ENCODE data around the gene SUCLA2.
"Not testable (repeated sequence)": the region's sequence is repeated elsewhere in the genome, so short reads cannot be mapped to it uniquely, and the experiment has no call there.

SUCLA2 gene

DNA sequence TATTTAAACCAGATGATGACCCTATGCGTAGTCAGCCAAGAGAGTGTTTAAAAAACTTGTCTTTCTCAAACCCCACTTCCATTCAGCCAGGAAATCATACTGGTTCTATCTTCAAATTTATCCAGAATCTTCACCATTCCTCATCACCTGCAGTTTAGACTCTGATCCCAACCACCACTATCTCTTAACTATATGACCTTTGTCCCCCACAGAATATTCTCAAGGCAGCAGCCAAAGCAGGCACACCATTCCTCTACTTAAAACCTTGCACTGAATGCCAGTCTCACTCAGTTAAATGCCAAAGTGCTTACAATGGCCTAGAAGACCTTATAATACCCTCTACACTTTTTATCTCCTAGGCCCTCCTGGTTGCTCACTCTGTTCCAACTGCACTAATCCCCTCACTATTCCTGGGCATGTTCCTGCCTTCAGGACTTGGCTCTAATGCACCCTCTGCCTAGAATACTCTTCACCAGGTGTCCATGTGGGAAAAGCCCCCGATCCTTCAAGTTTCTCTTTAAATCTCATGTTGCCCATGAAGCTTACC lies 10.1 kb downstream of the SUCLA2 start:
- no peak for DNase-seq

DNA sequence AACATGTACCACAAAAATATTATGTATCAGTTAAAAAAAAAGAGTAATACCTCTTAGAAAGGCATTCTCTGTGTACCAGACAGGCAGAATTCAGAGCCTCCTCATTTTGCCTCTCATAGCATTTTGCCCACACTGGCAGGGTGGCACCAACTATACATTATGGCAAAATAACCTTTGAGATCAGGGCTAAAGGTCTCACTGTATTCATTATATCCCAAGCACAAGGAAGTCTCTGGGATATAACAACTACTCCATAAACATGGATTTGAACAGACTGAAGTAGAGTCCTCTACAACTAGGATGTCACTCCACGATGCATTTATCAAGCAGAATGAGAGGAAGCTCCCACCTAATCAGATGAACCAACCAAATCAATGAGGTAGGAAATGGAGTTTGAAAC lies 10.6 kb downstream of the SUCLA2 start:
- DNase-seq, result no peak

DNA sequence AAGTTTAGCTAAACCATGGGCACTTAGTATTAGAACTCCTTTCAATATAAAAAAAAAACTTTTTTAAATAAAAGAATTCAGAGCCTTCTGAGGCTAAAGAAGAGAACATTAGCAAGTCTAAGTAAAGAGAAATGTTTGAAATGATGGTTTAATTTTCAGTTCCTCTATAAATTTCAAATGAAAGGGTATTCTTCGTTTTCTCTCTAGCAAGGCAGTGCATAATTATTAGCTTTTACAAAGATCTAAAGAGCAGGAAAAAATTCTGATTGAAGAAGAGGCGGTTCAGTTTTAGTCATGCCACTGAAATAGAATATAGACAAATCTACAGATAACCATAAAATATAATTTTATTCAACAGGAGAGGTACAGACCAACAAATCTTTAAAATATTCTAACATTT lies 18.0 kb downstream of the SUCLA2 start:
- no peak for DNase-seq

DNA sequence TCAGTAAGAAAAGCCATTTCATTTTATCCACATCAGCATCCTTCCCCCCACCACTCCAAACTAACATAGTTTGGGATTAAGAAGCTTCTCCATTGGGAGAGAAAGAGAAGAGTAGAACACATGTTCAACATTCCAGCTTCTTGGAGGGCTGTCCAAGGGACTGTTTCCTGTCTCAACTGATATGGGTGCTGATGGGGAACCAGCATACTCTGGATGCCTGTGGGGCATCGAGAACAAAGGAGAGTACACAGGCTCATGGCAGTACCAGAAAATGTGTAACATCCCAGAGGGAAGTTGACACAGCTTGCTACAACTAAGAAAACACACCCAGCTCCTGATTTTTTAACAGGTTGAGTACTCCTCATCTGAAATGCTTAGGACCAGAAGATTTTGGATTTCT lies 24.7 kb downstream of the SUCLA2 start:
- no peak for DNase-seq

DNA sequence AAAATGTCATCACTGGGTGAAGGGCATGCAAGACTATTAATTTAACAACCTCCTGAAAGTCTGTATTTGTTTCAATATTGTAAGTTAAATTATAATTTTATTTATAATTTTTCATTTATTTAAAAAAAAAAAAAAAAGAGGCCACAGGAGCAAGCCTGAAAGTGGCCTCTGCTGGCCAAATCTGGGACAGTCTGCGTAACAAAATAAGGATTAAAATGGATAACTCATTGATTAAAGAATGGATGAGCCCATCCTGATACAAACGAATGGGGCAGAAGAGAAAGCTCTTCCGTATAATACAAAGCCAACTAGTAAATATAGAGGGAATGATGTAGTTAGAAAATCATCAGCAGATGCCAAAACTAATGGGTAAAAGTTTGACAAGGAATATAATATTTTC lies 36.2 kb downstream of the SUCLA2 start:
- DNase-seq, result no peak

DNA sequence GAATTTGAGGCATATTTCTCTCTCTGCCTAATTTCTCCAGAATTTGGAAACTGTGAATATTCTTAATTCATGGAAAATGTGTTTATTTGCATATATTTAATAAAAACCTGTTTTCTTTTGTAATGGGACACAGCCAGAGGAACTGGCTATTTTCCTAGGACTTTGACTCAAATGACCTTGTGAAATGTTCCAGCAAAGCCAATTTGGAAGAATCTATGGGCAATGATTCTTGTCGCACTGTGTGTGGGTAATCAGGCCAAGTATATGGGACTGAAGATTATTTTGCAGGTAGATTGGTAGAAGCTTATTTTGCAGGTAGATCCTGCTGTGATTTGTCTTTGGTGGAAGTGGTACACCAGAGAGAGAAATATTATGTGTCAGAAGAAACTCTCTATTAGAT lies 38.8 kb downstream of the SUCLA2 start:
- no peak for DNase-seq

DNA sequence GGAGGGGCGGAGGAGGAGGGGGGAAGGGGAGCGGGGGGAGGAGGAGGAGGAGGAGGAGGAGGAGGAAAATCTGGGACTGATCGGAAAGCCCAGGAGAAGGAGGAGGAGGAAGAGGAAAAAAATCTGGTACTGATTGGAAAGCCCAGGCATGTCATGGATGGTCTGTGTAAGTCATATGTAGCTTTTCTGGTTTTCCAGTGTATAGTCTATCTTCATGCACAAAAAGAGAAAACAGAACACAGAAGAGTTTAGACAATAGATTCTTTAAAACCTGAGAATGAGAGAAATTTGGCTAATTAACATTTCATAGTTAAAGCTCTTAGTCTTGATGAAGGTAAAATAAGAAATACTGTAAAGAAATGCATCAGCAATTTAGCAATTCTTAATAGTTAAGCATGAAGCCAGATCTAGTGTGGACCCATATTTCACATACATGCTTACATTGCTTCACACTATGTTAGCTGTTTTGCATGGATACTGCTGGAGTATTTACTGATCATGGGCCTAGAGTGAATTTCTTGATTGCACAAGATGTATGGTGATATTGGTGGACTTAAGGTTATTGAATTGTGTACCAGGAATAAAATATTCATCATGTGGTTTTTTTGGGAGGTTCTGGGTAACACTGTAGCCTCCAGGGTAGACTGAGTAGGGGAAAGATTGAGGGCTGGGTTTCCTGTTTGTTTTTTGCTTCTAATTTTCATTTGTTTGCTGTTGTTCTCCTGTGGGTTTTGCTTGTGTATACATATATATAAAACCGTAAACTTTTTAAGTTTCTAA lies 41.4 kb downstream of the SUCLA2 start:
- peak; percentile 9 for DNase-seq

DNA sequence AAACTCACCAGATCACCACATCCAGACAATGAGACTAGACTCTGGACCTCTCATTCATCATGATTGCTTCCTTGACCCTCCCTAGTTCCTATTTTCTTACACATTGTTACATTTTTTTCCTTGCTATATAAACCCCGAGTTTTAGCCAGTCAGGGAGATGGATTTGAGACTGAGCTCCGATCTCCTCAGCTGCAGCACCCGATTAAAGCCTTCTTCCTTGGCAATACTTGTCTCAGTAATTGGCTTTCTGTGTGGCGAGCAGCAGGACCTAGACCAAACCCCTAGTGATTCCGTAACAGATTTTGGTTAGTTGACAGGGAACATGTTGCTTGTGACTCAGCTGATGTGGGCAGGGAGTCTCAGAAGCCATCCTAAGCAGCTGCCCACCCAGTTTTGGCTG lies 44.0 kb downstream of the SUCLA2 start:
- DNase-seq, result no peak

DNA sequence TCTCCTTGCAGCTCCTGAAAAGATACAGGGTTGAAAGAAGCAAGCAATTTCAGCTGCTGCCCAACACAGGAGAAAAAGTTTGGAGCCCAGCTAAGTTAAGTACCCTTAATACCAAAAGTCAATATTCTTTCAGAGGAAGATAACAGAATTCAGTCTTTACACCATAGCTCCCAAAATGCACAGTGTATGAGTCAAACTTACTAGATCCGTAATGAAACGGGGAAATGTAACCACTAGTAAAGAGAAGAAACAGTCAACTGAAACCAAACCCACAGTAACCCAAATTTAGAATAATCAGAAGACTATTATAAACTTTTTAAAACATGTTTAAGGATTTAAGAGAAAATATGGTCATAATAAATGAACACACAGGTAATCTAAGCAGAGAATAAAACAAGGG lies 45.2 kb downstream of the SUCLA2 start:
- DNase-seq, result no peak

DNA sequence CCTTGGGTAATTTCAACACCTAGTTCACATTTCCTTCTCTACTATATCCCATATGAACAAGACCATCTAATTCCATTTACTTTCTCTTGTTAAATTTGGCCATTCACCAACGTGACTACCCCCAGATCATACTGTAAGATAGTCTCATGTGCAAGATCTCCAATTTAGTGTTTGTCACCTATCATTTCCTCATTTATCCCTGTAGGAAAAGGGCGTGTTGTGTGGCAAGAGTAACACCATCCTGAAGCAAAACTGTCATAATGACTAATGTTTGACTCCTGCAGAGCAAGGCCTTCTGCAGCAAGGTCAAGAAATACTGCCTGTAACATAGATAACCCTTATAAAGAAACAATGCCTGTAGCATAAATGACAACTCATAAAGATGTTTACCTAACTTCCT lies 51.3 kb downstream of the SUCLA2 start:
- no peak for DNase-seq

DNA sequence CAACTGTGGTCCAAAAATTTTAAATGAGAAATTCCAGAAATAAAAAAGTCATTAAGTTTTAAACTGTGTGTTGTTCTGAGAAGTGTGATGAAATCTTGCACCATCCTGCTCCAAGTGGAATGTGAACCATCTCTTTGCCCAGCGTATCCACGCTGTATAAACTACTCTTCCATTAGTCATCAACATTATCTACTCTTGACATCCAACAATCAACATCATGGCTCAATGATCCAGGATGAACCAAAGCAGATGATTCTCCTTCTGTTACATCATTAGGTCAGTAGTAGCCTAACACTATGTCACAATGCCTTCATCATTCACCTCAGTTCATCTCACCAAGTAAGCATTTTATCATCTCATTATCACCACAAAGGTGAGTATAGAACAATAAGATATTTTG lies 55.3 kb downstream of the SUCLA2 start:
- no peak for DNase-seq

DNA sequence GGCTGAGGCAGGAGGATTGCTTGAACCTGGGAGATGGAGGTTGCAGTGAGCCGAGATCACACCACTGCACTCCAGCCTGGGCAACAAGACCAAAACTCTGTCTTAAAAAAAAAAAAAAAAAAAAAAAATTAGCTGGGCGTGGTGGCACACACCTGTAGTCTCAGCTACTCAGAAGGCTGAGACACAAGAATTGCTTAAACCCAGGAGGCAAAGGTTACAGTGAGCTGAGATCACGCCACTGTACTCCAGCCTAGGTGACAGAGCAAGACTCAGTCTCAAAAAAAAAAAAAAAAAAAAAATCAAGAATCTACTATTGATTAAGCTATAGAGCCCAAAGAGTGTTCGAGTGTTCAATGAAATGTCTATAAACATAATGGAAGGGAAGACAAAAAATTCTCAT lies 55.9 kb downstream of the SUCLA2 start:
- not testable (repeated sequence) for DNase-seq

DNA sequence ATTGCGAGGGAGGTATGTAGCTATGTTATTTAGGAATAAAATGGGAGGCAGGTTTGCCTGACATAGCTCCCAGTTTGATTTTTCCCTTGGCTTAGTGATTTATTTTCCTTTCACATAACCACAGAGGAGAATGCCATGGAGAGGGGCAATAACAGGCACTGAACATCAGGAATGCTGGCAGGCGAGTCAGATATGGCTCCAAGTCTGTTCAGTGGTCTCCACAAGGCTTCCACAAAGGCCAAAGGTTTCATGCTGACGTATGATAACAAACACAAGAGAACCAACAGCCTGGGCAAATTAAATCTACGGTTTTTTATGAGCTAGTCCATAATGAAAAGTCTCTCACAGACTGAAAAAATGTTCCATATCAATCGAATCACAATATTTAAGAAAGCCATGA lies 66.7 kb downstream of the SUCLA2 start:
- DNase-seq, result no peak

DNA sequence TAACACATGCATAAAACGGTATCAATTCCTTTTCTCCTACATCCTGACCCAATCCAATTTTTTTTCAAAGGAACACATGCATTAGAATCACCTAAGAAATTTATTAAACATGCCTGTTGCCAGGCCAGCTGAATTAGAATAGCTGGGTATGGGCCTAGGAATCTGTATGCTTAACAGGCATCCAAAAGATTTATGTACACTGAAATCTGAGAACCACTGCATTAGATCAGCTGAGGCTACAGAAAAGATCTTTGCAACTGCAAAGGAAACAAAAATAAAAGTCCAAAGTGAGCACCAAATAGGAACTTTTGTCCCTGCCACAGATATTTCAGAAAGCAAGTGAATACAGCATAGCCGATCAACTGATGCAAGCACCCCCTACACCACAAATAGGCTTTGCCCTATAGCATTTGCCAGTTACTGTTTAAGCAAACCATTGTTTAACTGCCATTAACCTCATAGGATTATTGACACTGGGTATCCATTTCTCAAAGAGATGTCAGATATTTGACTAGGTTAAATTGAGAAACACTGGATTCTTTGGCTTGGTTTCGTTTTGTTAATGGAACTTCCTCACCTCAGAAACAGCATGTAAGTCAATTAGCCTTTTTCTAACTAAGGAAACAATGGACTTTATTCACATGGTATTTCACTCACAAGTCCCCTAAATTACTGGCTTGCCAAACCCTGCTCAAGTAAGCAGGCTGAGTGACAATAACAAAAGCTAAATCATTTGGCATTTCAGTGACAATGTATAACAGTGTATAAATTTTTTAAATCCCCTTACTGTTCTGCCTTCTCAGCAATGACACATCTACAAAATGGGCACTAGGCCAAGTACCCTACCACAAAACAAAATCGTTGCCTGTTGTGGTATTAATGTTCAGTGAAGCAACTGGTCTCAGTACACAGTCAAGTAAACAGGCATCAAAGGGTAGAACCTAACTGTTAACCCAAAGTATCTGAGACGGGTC lies 67.8 kb downstream of the SUCLA2 start:
- peak; percentile 72 for DNase-seq

DNA sequence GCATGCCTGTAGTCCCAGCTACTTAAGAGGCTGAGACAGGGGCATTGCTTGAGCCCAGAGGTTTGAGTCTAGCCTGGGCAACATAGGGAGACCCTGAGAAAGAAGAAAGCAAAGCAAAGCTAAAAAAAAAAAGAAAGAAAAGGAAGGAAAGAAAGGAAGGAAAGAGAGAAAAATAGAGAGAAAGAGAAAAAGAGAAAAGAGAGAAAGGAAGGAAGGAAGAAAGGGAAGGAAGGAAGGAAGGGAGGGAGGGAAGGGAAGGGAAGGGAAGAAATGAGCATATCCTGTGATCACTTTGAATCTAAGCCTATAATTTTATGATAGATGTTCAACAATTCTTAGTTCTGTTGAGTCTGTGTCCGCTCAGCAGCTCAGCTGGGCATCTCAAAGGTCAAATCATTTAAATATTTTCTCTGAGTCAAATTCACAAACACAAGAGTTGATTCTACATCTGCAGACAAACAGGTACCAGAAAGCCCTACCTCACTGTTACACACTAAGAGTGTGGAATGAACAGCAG lies 70.4 kb downstream of the SUCLA2 start:
- DNase-seq, result no peak

DNA sequence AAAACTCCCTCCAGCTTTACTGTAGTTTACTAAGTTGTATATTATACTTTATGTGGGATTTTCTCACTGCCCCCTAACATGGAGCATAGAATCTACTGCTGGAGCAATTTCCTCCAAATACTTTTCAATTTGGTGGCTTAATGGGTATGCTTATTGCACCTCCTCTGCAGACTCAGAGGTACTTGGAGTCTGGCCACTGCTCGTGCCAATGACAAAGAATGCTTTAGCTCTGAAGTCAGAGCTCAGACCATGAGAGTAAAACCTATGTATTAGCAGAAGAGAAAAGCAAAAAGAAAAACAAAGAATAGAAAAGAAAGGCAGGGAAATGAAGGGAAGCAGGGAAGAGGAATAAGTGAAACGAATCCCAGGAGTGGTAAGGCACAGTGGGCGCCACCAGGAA lies 71.9 kb downstream of the SUCLA2 start:
- no peak for DNase-seq

DNA sequence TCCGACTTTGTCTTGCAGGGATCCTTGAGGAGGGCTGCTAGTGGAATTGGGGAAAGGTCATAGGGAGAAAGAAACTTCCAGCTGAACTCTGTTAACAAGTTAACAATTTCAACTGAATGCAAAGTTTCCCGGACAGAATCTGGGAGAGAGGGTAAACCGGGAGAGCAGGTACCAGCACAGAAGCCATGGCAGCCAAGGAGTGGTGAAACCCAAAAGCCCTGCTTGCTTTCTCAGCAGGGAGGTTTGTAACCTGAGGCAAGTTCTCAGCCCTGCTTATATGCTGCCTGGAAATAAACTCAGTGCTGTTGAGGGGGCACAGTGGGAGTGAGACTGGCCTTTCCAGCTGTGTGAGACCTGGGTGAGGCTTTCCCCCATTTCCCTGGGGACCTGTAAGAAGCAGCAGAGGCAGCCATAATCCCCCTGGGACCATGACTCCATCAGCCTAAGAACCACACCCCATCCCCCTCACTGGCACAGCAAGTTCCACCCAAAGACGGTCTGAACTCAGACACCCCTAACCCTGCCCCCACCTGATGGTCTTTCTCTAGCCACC lies 84.0 kb downstream of the SUCLA2 start:
- DNase-seq, result no peak

DNA sequence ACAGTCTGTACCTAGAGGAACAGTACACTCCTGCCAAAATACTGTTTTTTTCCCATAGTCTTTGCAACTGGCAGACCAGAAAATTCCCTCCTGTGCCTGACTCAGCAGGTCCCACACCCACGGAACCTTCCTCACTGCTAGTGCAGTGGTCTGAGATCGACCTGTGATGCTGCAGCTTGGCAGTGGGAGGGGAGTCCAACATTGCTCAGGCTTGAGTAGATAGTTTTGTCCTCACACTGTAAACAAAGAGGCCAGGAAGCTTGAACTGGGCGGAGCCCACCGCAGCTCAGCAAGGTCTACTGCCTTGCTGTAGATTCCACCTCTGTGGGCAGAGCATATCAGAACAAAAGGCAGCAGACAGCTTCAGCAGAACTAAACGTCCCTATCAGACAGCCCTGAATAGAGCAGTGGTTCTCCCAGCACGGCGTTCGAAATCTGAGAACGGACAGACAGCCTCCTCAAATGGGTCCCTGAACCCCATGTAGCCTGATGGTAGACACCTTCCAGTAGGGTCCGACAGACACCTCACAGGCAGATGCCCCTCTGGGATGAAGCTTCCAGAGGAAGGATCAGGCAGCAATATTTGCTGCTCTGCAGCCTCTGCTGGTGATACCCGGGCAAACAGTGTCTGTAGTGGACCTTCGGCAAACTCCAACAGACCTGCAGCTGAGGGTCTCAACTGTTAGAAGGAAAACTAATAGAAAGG lies 92.7 kb downstream of the SUCLA2 start:
- DNase-seq, result peak; percentile 16

DNA sequence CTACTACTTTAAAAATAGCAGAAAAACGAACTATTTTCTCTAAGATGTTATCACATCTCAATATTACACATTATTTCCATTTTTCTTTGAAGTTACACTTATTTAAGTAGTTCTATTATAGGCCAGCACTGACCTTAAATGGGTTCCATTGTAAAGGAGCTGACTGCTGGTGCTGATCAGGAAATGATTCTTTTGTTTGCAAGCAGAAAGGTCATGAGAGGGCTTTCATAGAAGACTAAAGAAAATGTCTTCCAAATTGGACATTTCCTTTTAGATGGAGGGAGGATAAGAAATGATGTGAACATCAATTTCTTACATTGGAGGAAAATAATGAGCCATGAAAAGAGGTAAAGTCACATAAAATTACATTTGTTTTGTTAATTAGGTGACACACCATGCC lies 96.2 kb downstream of the SUCLA2 start:
- no peak for DNase-seq

DNA sequence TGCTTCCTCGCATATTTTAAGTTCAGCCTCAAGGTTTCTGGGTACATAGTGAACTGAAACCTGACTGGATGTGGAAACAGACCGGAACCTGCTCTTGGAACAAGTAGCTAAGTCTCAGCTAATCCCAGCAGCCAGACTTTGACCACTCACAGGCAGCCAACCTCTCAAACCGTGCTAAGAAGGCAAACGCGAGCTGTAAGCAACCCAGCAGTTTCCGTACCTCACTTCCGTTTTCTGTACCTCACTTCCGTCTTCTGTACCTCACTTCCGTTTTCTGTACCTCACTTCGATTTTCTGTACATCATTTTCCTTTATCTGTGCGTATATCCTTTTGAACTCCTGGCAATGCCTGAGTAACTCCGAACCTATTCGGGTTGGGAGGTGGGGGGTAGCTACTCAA lies 96.8 kb downstream of the SUCLA2 start:
- DNase-seq, result no peak

DNA sequence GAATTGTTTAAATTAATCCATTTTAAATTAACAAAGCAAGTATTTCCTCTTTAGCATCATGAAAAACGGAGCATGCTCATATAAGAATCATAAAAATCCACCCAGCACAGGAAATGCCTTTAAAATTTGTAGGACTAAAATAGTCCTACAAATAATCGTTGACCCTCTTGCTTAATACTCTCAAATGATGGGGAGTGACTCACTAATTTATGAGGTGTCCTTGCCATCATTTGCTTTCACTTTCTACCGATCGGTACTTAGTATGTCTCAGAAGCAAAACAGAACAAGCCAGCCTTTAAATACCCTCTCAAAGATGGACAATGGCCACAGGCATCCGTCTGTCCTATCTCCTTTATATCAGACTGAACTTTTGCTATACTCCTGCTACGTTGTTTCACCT lies 97.2 kb downstream of the SUCLA2 start:
- no peak for DNase-seq

DNA sequence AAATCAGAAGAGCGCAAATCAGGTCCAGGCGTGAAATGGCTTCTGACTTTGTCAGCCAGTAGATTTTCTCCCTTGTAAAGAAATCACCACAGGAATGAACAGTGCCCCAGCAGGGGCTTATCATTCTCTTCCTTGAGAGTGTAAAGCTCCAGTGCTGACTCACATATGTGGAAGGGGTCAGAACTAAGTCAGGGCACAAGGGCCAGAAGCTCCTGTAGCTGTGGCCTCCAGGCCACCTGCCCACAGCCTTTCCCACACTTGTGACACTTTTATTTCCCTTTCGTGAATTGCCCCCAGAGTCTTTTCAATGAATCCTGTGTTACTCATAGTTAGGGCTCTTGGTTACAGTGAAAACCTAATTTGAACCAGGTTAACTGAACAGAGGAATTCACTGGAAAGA lies 99.6 kb downstream of the SUCLA2 start:
- no peak for DNase-seq

DNA sequence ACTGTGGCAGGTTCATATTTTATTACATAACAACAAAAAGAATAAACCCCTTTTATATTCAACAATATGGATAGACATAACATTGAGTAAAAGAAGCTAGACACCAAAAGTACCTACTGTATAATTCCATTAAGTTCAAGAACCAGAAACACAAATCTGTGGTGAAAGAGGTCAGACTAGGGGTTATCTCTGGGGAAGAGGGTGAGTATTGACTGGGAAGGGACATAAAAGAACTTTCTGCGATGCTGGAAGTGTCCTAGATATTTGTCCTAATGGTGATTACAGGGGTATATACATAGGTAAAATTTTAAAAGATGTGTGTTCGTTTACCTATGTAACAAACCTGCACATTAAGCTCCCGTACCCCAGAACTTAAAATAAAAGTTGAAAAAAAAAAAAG lies 103.0 kb downstream of the SUCLA2 start:
- DNase-seq, result no peak
